MCF 10A (cell line): ENCODE results near the gene NCBP1. TPM values are rescaled to one million over a fixed set of nuclear protein-coding genes. Genes with fewer than 3 reads are reported as not detected.

Source experiments
- BruUV-seq: library from RNA; stranded (reverse); fragments of 400-500 nt; replicated peaks from 2 replicates; lab custom pipeline; 2021; lab: Mats Ljungman, UMichigan
- CTCF ChIA-PET: fragments of 300-600 bp; sonication (Branson Sonifier 250); formaldehyde crosslinking; extraction: SDS; loops from one replicate; lab custom pipeline; 2021; ENCODE audit warnings: antibody characterized with exemption, inconsistent platforms; lab: Yijun Ruan, JAX
- POLR2A ChIA-PET: fragments of 300-600, 350-650 bp; sonication (Branson Sonifier 250); formaldehyde crosslinking; extraction: SDS; loops from one replicate; lab custom pipeline; 2020; ENCODE audit warnings: antibody characterized with exemption, inconsistent platforms; lab: Yijun Ruan, JAX
- DNase-seq: peaks from one replicate; pipeline ENCODE4 v3.0.0-alpha.2; 2018; ENCODE audit not compliant: unreplicated experiment
- H3K27ac Mint-ChIP-seq: one replicate; pipeline ENCODE4 v1.8.0; 2022; ENCODE audit warnings: mild to moderate bottlenecking, low read depth, mixed read lengths; ENCODE audit not compliant: unreplicated experiment
- H3K27me3 Mint-ChIP-seq: one replicate; pipeline ENCODE4 v1.8.0; 2022; ENCODE audit warnings: mixed read lengths; ENCODE audit not compliant: insufficient read depth, unreplicated experiment
- H3K36me3 Mint-ChIP-seq: one replicate; pipeline ENCODE4 v1.8.0; 2022; ENCODE audit warnings: mild to moderate bottlenecking, moderate library complexity, mixed read lengths; ENCODE audit not compliant: insufficient read depth, unreplicated experiment
- H3K4me1 Mint-ChIP-seq: one replicate; pipeline ENCODE4 v1.8.0; 2022; ENCODE audit warnings: mixed read lengths; ENCODE audit not compliant: insufficient read depth, unreplicated experiment
- H3K4me3 Mint-ChIP-seq: one replicate; pipeline ENCODE4 v1.8.0; 2022; ENCODE audit warnings: mild to moderate bottlenecking, moderate library complexity, mixed read lengths; ENCODE audit not compliant: unreplicated experiment
- H3K9me3 Mint-ChIP-seq: one replicate; pipeline ENCODE4 v1.8.0; 2022; ENCODE audit warnings: mixed read lengths; ENCODE audit not compliant: unreplicated experiment
- intact Hi-C: fragments of 100-400 bp; cut with micrococcal nuclease; formaldehyde crosslinking; loops from 2 replicates; pipeline ENCODE4 v1.14.1; 2022
- total RNA-seq: library from RNA; stranded (reverse); gene quantifications from 2 replicates; pipeline ENCODE4 v1.2.3, GENCODE V29; 2022
- TF ChIP-seq, protein P1 (sequence below): fragments of 200-600 bp; IDR thresholded peaks from one replicate; pipeline ENCODE4 v1.8.0; 2022; ENCODE audit warnings: antibody characterized with exemption, mild to moderate bottlenecking; ENCODE audit not compliant: unreplicated experiment

NCBP1 gene
- total RNA-seq, 1 experiment from 2014 or later, result 38.7 TPM

- TF ChIP-seq, protein P1, sequence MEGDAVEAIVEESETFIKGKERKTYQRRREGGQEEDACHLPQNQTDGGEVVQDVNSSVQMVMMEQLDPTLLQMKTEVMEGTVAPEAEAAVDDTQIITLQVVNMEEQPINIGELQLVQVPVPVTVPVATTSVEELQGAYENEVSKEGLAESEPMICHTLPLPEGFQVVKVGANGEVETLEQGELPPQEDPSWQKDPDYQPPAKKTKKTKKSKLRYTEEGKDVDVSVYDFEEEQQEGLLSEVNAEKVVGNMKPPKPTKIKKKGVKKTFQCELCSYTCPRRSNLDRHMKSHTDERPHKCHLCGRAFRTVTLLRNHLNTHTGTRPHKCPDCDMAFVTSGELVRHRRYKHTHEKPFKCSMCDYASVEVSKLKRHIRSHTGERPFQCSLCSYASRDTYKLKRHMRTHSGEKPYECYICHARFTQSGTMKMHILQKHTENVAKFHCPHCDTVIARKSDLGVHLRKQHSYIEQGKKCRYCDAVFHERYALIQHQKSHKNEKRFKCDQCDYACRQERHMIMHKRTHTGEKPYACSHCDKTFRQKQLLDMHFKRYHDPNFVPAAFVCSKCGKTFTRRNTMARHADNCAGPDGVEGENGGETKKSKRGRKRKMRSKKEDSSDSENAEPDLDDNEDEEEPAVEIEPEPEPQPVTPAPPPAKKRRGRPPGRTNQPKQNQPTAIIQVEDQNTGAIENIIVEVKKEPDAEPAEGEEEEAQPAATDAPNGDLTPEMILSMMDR, result peak; percentile 82
- Mint-ChIP-seq H3K9me3 (no peaks in the 10 kb centered on the region), H3K4me1 (peaks cover 24% of the 10 kb centered on the region), H3K27me3 (no peaks in the 10 kb centered on the region), H3K27ac (no peak overlapping the region), H3K36me3 (no peaks in the 10 kb centered on the region), H3K4me3 (no peak overlapping the region)
- intact Hi-C loops, result loop anchor here (1.0 to 5.0 kb wide), 3 partner anchors 92 to 244 kb away; no protein-coding TSS in a partner anchor
- POLR2A ChIA-PET, result no interaction called here
- peak; percentile 75 for DNase-seq
- BruUV-seq, result no TSS peak
- CTCF ChIA-PET, result interaction anchor here (0.6 to 6.2 kb wide), 5 partner anchors 26 to 234 kb away, joined by 3 to 101 read pairs (median 3); no protein-coding TSS in a partner anchor
These were observed 77.0 kb downstream of the NCBP1 start for GRCh38 chr9:97710356-97711222.

DNA sequence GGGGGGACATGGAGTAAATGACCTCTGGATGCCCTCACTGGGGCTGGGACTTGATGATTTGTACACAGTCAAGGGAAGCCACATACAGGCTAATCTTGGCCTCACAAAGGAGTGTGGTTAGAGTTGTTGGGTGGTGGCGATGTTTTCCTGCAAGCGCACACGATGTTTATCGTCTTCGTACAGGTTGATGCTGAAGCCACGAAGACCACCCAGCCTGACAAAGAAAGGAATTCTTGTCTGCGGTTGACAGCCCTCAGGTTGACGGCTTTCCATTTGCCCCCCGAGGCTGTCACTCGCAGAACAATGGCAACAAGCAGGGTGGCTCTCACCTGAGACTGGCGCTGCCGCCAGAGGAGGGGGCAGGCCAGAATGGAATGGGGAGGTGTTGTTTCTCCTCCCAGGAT, 77.6 kb downstream of the NCBP1 start:
- no TSS peak for BruUV-seq
- Mint-ChIP-seq H3K27ac (no peak overlapping the region), H3K4me3 (no peak overlapping the region), H3K27me3 (no peaks in the 10 kb centered on the region), H3K9me3 (no peaks in the 10 kb centered on the region), H3K4me1 (peaks cover 17% of the 10 kb centered on the region), H3K36me3 (no peaks in the 10 kb centered on the region)
- TF ChIP-seq, protein P1, result no peak
- ChIA-PET CTCF (interaction anchor here (0.6 to 6.2 kb wide), 5 partner anchors 26 to 233 kb away, joined by 3 to 101 read pairs (median 3); no protein-coding TSS in a partner anchor), POLR2A (interaction anchor here (1.0 kb wide), 1 partner anchor 192 kb away, joined by 4 read pairs; no protein-coding TSS in a partner anchor)
- no peak for DNase-seq
- intact Hi-C loops, result loop anchor here (5.0 kb wide), 1 partner anchor 91 kb away; no protein-coding TSS in a partner anchor

GRCh38 chr9:97714435-97714834, 80.8 kb downstream of the NCBP1 start:
- DNase-seq, result peak; percentile 60
- ChIA-PET CTCF (interaction anchor here (0.6 to 6.2 kb wide), 7 partner anchors 13 to 1340 kb away, joined by 3 to 101 read pairs (median 3); no protein-coding TSS in a partner anchor), POLR2A (interaction anchor here (0.6 to 1.5 kb wide), 4 partner anchors 17 to 208 kb away, joined by 3 to 6 read pairs (median 4); partner anchors contain the start of gene TRMO)
- no TSS peak for BruUV-seq
- no peaks in the 10 kb centered on the region for H3K9me3 Mint-ChIP-seq
- no peak overlapping the region for H3K4me3 Mint-ChIP-seq
- H3K36me3 Mint-ChIP-seq, result peaks cover 7% of the 10 kb centered on the region
- intact Hi-C loops, result loop anchor here (5.0 kb wide), 1 partner anchor 88 kb away; no protein-coding TSS in a partner anchor
- no peaks in the 10 kb centered on the region for H3K27me3 Mint-ChIP-seq
- TF ChIP-seq, protein P1, result no peak
- peaks cover 13% of the 10 kb centered on the region for H3K4me1 Mint-ChIP-seq
- peak overlapping the region; percentile 57 for H3K27ac Mint-ChIP-seq

DNA sequence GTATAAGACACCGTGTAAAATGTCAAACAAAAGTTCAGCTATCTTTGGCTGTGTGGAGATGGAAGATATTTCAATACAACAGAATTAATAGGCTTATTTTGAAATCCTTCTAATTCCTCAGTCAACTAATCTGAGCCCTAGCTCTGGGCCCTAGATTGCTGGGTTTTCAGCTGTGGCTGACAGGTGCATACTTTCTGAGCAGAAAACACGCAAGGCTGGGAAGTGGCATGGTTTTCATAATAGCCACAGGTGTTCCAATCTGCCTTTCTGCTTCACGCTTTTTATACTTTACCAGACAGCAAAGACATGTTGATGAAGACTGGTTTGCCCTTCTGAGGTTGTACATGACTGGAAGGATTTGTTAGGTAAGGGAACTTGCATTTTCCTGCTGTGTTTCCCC, 84.2 kb downstream of the NCBP1 start:
- peaks cover 13% of the 10 kb centered on the region for H3K4me1 Mint-ChIP-seq
- TF ChIP-seq, protein P1, result no peak
- DNase-seq, result no peak
- no peak overlapping the region for H3K27ac Mint-ChIP-seq
- no TSS peak for BruUV-seq
- intact Hi-C loops, result no loop called here
- ChIA-PET POLR2A (no interaction called here), CTCF (interaction anchor here (1.0 to 2.6 kb wide), 4 partner anchors 14 to 184 kb away, joined by 3 to 17 read pairs (median 5); no protein-coding TSS in a partner anchor)
- H3K27me3 Mint-ChIP-seq, result no peaks in the 10 kb centered on the region
- H3K9me3 Mint-ChIP-seq, result peaks cover 7% of the 10 kb centered on the region
- H3K4me3 Mint-ChIP-seq, result no peak overlapping the region
- peaks cover 7% of the 10 kb centered on the region for H3K36me3 Mint-ChIP-seq
